Colonic mucosa (tissue), 4 donors: ENCODE data around the gene IBSP. TPM values are rescaled to one million over a fixed set of nuclear protein-coding genes. Genes with fewer than 3 reads are reported as not detected.

ENCODE experiments used
- DNase-seq: peaks from one replicate; pipeline ENCODE4 v3.0.0-alpha.2; 2020
- H3K27ac ChIP-seq: fragments of 200-600 bp; one replicate; pipeline ENCODE4 v1.8.0; 2021
- H3K27me3 ChIP-seq: fragments of 200-600 bp; one replicate; pipeline ENCODE4 v1.8.0; 2021
- H3K36me3 ChIP-seq: fragments of 200-600 bp; one replicate; pipeline ENCODE4 v1.8.0; 2021
- H3K4me1 ChIP-seq: fragments of 200-600 bp; one replicate; pipeline ENCODE4 v1.8.0; 2021; ENCODE audit warnings: mild to moderate bottlenecking
- H3K4me3 ChIP-seq: fragments of 200-600 bp; one replicate; pipeline ENCODE4 v1.8.0; 2021
- H3K9ac ChIP-seq, 2 donors: one replicate each; pipeline ENCODE4 v1.7.0; 2013; ENCODE audit warnings: control low read depth in 2 of 2, low read depth in 2 of 2, low read length in 2 of 2
- H3K9me3 ChIP-seq: fragments of 200-600 bp; one replicate; pipeline ENCODE4 v1.8.0; 2021
- CTCF ChIP-seq: fragments of 200-600 bp; IDR thresholded peaks from one replicate; pipeline ENCODE4 v1.8.0; 2022; ENCODE audit warnings: antibody characterized with exemption, mild to moderate bottlenecking
- intact Hi-C: fragments of 100-400 bp; cut with DNase I; formaldehyde crosslinking; loops from one replicate; pipeline ENCODE4 v1.14.1; 2022
- total RNA-seq, 2 donors: library from RNA; stranded (reverse); fragmentation: NEBNext Ultra II Directional in 1 of 2; extraction: Animal tissue kit (Norgen Biotek cat#: 25700) in 1 of 2; gene quantifications; one replicate each; pipeline ENCODE4 v1.2.1, GENCODE V29; 2021
- donor health status: healthy.
- donor health status: DM: no; HTN: no; CAD: no.
- donor health status: DM: no; HTN: no; CAD: no.

IBSP gene
- total RNA-seq, 2 donors from 2014 or later = not detected

- no peak overlapping the region for H3K4me3 ChIP-seq
- no peak overlapping the region for H3K27ac ChIP-seq
- H3K9ac ChIP-seq = no peak overlapping the region
- no peaks in the 10 kb centered on the region for H3K36me3 ChIP-seq
- H3K9me3 ChIP-seq = no peaks in the 10 kb centered on the region
- DNase-seq = no peak
- no peaks in the 10 kb centered on the region for H3K4me1 ChIP-seq
- TF ChIP-seq CTCF = no peak
- H3K27me3 ChIP-seq = no peaks in the 10 kb centered on the region
- intact Hi-C loops = loop anchor here (2.0 to 10.0 kb wide), 2 partner anchors 115 to 359 kb away; no protein-coding TSS in a partner anchor
Observed at GRCh38 chr4:87855559-87855958, 56.2 kb downstream of the IBSP start.

GRCh38 chr4:87856816-87857215 is 57.5 kb downstream of the IBSP start:
- intact Hi-C loops = loop anchor here (10.0 kb wide), 1 partner anchor 358 kb away; no protein-coding TSS in a partner anchor
- H3K9ac ChIP-seq = no peak overlapping the region
- no peaks in the 10 kb centered on the region for H3K4me1 ChIP-seq
- no peak overlapping the region for H3K27ac ChIP-seq
- no peak for DNase-seq
- no peak for TF ChIP-seq CTCF
- no peaks in the 10 kb centered on the region for H3K9me3 ChIP-seq
- no peaks in the 10 kb centered on the region for H3K36me3 ChIP-seq
- H3K27me3 ChIP-seq = no peaks in the 10 kb centered on the region
- no peak overlapping the region for H3K4me3 ChIP-seq

GRCh38 chr4:87857789-87858188 is 58.4 kb downstream of the IBSP start:
- no peak for DNase-seq
- Histone ChIP-seq H3K27ac (no peak overlapping the region), H3K4me3 (no peak overlapping the region), H3K27me3 (no peaks in the 10 kb centered on the region), H3K9me3 (no peaks in the 10 kb centered on the region), H3K9ac (no peak overlapping the region), H3K4me1 (no peaks in the 10 kb centered on the region), H3K36me3 (no peaks in the 10 kb centered on the region)
- no peak for TF ChIP-seq CTCF
- intact Hi-C loops = loop anchor here (10.0 kb wide), 1 partner anchor 357 kb away; no protein-coding TSS in a partner anchor

Other genes starting within 250 kb of the IBSP start
- gene DSPP, start 191.0 kb upstream of the IBSP start, total RNA-seq = not detected
- not detected for gene DMP1, start 149.3 kb upstream of the IBSP start, total RNA-seq
- not detected for gene MEPE, start 33.4 kb downstream of the IBSP start, total RNA-seq
- 10 to 100 TPM in 1 of 2 donors, 1 to 10 TPM in 1; 3.9 to 11.6 TPM for gene SPP1, start 176.2 kb downstream of the IBSP start, total RNA-seq
- 1 to 10 TPM; 5.9 to 9.2 TPM for gene PKD2, start 208.1 kb downstream of the IBSP start, total RNA-seq